22Rv1 (cell line): ENCODE measurements around the gene ZSCAN12.

Experiments used
- H3K27ac ChIP-seq: fragments of 450-650 bp; 2 replicates; pipeline ENCODE4 v1.5.1; 2017
- ZFX ChIP-seq: fragments of 450-650 bp; IDR thresholded peaks from 2 replicates; pipeline ENCODE4 v1.6.1; 2017; ENCODE audit warnings: antibody characterized with exemption, borderline replicate concordance
- TF ChIP-seq, protein P1 (sequence below): fragments of 450-650 bp; IDR thresholded peaks from 2 replicates; pipeline ENCODE4 v1.5.1; 2017; ENCODE audit warnings: mild to moderate bottlenecking

The ZSCAN12 gene

DNA sequence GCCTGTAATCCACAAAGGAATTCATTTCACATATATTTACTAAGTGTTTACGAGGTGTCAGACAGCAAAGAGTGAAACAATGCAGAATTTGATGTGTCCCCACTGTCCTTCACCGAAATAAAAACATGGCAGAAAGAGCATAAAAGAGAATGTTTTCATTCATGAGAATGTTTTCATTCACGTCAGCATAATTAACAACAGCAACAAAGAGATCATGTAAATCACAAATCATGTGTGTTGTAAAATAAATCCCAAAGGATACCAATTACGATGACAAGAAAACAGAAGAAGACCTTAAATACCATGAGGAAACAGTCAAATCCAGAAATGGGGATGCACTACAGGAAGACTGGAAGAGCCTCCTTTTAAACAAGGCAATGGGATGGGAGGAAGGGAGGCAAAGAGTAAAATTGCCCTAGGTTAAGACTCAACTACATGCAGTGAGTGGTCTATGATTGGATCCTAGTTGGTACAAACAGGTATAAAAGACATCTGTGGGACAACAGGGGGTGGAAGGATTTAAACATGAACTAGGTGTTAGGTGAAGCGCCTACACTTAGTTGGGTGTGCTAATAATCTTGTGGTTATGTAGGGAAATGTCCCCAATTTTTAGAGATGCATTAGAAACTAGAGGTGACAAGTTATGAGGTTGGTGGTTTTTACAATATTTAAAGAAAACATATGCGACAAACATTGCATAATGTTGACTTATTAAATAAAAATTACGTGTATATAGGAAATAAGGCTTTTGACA, 65.1 kb downstream of the ZSCAN12 start:
- peak overlapping the region; percentile 93 for H3K27ac ChIP-seq
- TF ChIP-seq ZFX: no peak
- TF ChIP-seq, protein P1, sequence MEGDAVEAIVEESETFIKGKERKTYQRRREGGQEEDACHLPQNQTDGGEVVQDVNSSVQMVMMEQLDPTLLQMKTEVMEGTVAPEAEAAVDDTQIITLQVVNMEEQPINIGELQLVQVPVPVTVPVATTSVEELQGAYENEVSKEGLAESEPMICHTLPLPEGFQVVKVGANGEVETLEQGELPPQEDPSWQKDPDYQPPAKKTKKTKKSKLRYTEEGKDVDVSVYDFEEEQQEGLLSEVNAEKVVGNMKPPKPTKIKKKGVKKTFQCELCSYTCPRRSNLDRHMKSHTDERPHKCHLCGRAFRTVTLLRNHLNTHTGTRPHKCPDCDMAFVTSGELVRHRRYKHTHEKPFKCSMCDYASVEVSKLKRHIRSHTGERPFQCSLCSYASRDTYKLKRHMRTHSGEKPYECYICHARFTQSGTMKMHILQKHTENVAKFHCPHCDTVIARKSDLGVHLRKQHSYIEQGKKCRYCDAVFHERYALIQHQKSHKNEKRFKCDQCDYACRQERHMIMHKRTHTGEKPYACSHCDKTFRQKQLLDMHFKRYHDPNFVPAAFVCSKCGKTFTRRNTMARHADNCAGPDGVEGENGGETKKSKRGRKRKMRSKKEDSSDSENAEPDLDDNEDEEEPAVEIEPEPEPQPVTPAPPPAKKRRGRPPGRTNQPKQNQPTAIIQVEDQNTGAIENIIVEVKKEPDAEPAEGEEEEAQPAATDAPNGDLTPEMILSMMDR: no peak

DNA sequence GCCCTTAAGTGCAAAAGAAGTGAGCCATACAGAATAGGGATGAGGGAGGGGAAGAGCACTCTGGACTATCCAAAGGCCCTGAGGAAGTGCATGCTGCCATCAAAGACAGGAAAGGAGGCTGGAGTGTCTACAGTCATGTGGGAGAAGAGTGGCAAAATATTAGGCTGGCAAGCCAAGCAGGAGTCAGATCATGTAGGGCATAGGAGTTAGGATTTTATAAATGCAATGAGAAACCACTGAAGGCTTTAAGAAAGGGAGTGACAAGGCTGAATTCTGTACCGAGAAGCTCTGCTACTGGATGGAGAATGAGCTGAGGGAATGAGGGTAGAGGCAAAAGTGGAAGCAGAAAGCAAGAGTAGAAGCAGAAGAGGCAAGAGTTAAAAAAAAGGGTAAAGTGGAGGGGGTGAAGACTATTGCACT, 65.9 kb downstream of the ZSCAN12 start:
- H3K27ac ChIP-seq: no peak overlapping the region
- TF ChIP-seq, protein P1: no peak
- no peak for TF ChIP-seq ZFX

DNA sequence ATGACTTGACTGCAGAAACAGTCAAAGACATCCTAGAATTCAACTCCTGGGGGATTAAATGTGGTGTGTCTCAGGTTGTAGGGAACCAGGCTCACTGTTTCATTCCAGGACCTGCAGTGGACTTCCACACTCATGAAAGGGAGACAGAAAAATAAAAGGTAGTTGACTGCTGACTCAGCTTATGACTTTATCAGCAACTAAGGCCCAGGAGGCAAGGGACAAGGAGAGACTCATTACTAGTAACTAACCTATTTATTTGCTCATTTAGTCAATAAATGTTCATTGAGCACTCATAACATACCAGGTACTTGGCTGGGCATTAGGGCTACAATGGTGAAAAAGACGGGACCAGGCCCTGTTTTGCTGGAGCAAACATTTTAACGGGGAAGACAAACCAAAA, 66.5 kb downstream of the ZSCAN12 start:
- TF ChIP-seq ZFX: no peak
- TF ChIP-seq, protein P1: no peak
- no peak overlapping the region for H3K27ac ChIP-seq

DNA sequence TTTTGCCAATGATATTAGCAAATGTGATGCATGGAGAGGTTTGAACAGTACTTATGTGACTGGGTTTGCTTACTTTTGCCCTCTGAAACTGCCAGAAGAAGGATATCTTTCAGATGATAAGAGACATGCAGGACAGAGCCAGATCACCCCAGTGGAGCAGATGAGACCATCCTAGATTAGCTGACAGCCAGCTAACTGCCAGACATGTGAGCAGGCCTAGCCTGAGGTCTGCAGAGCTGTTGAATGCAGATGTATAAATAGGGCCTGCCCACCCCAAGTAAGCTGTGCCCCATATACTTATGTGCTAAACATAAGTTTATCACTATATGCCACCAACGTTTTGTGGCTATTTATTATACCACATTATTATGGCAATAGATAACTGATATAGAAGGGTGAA, 69.5 kb downstream of the ZSCAN12 start:
- no peak for TF ChIP-seq ZFX
- TF ChIP-seq, protein P1: no peak
- H3K27ac ChIP-seq: no peak overlapping the region
